HG02763 (cell line): ENCODE data around the gene DGCR2.
"Not testable (repeated sequence)": the region's sequence is repeated elsewhere in the genome, so short reads cannot be mapped to it uniquely, and the experiment has no call there.

Experiments
- ATAC-seq: cut with Tn5 transposase; IDR thresholded peaks from one replicate; pipeline ENCODE4 v1.9.1; 2021; ENCODE audit warnings: mild to moderate bottlenecking, moderate library complexity; ENCODE audit not compliant: unreplicated experiment

The DGCR2 gene

GRCh38 chr22:18988958-18989357, 133.3 kb downstream of the DGCR2 start:
- ATAC-seq: no peak

- no peak for ATAC-seq
Observed at GRCh38 chr22:18987765-18988164, 134.4 kb downstream of the DGCR2 start.

GRCh38 chr22:18987114-18987513, 135.1 kb downstream of the DGCR2 start:
- ATAC-seq: not testable (repeated sequence)
